ENCODE data around the gene RASGRP3. TPM values are rescaled to one million over a fixed set of nuclear protein-coding genes. Genes with fewer than 3 reads are reported as not detected.

RASGRP3 gene
- total RNA-seq, 1 experiment from 2014 or later = 0.59 TPM

DNA sequence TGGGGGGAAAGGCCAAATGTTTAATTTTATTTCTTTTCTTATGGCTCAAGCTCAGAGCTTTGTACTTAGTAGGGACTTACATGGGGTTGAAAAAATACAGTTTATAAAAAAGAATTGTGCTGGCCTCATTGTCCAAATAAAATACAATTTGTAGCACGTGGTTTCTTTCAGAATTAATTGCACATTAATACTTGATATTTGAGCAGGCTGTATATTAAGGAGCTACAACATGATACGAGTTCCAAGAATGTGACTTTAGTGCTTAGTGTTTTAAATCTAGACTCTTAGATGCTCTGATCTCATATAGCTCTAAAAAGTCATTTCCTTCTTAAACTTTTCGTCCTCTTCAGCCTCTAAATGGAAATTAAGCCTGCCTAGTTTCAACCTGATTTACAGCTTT is 46.4 kb upstream of the RASGRP3 start:
- H3K27ac ChIP-seq (ENCODE audit: low read depth, low read length) = no peak overlapping the region
- no peak overlapping the region for H2AFZ ChIP-seq (ENCODE audit: low read depth, low read length, poor library complexity, severe bottlenecking)
- H3K9ac ChIP-seq (ENCODE audit: low read length) = no peak overlapping the region
- no peak for TF ChIP-seq EZH2 (IDR thresholded peaks at IDR 0.05)
- no peak overlapping the region for H3K4me2 ChIP-seq (ENCODE audit: low read length)
- H3K4me3 ChIP-seq (replicated peaks in 1 of 2; ENCODE audit: low read depth in 1 of 2, low read length in 2 of 2) = no peak overlapping the region
- RAD21 ChIA-PET (ENCODE audit: low non-redundant PET in 1 of 2, low total read pairs in 2 of 2, uncharacterized antibody in 2 of 2, unreplicated experiment in 2 of 2) = no interaction called here
- H3K27me3 ChIP-seq (ENCODE audit: insufficient read depth, low read length) = no peaks in the 10 kb centered on the region
- H3K79me2 ChIP-seq (ENCODE audit: insufficient read depth, low read length) = no peaks in the 10 kb centered on the region
- POLR2A ChIA-PET = no interaction called here
- H3K4me1 ChIP-seq (ENCODE audit: control insufficient read depth in 1 of 2, insufficient read depth in 2 of 2, low read length in 2 of 2) = peaks cover 0 to 21% of the 10 kb centered on the region in 2 experiments; a peak in 1 of 4 replicates
- no peaks in the 10 kb centered on the region for H3K9me2 ChIP-seq (ENCODE audit: insufficient read depth)
- no TSS peak for BruUV-seq (replicated peaks)
- intact Hi-C loops (cut with micrococcal nuclease) = no loop called here
- no peaks in the 10 kb centered on the region for H3K36me3 ChIP-seq (ENCODE audit: control insufficient read depth in 1 of 2, insufficient read depth in 2 of 2, low read length in 2 of 2)
- CTCF ChIA-PET = no interaction called here
- DNase-seq (ENCODE audit: low read depth, low spot score) (no peak), ATAC-seq (no peak)
- no peaks in the 10 kb centered on the region for H3K9me3 ChIP-seq (ENCODE audit: control insufficient read depth in 1 of 2, insufficient read depth in 1 of 2, low read depth in 1 of 2, low read length in 2 of 2)
- H4K20me1 ChIP-seq (ENCODE audit: insufficient read depth) = no peaks in the 10 kb centered on the region

DNA sequence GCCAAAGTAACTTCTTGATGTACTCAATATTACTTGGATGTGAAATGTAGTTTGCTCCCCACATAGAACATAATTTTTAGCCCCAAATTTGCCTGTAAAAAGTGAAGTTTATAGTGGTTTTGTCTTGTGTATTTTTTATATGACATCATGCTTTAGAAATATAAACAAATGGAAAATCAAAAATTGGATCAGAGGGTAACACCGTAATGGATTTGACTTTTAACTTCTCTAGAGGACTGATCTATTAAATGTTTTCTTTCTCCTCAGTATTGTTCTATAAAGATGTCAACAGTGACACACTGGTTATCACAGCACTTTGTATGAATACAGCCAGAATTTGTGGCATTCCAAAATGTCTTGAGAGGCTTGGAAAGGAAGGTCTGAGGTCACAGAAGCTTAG is 45.6 kb upstream of the RASGRP3 start:
- Histone ChIP-seq H3K4me2 (ENCODE audit: low read length) (no peak overlapping the region), H3K9ac (ENCODE audit: low read length) (no peak overlapping the region), H3K4me3 (replicated peaks in 1 of 2; ENCODE audit: low read depth in 1 of 2, low read length in 2 of 2) (no peak overlapping the region), H3K4me1 (ENCODE audit: control insufficient read depth in 1 of 2, insufficient read depth in 2 of 2, low read length in 2 of 2) (peaks cover 0 to 14% of the 10 kb centered on the region in 2 experiments; a peak in 1 of 4 replicates), H3K27me3 (ENCODE audit: insufficient read depth, low read length) (no peaks in the 10 kb centered on the region), H3K27ac (ENCODE audit: low read depth, low read length) (no peak overlapping the region), H3K36me3 (ENCODE audit: control insufficient read depth in 1 of 2, insufficient read depth in 2 of 2, low read length in 2 of 2) (no peaks in the 10 kb centered on the region), H4K20me1 (ENCODE audit: insufficient read depth) (no peaks in the 10 kb centered on the region), H3K79me2 (ENCODE audit: insufficient read depth, low read length) (no peaks in the 10 kb centered on the region), H3K9me2 (ENCODE audit: insufficient read depth) (no peaks in the 10 kb centered on the region), H3K9me3 (ENCODE audit: control insufficient read depth in 1 of 2, insufficient read depth in 1 of 2, low read depth in 1 of 2, low read length in 2 of 2) (no peaks in the 10 kb centered on the region), H2AFZ (ENCODE audit: low read depth, low read length, poor library complexity, severe bottlenecking) (no peak overlapping the region)
- ATAC-seq (no peak), DNase-seq (ENCODE audit: low read depth, low spot score) (no peak)
- CTCF ChIA-PET = interaction anchor here (2.3 to 2.6 kb wide), 2 partner anchors 11 to 35 kb away, joined by 4 to 8 read pairs; no protein-coding TSS in a partner anchor
- POLR2A ChIA-PET = no interaction called here
- intact Hi-C loops (cut with micrococcal nuclease) = no loop called here
- RAD21 ChIA-PET (ENCODE audit: low non-redundant PET in 1 of 2, low total read pairs in 2 of 2, uncharacterized antibody in 2 of 2, unreplicated experiment in 2 of 2) = interaction anchor here in 1 of 2 experiments (0.5 kb wide), 1 partner anchor 35 kb away, joined by 4 read pairs; no protein-coding TSS in a partner anchor
- no TSS peak for BruUV-seq (replicated peaks)
- TF ChIP-seq YY1 (IDR thresholded peaks at IDR 0.05; ENCODE audit: extremely low read depth, insufficient replicate concordance, low read depth, low read length) = no peak
- TF ChIP-seq EZH2 (IDR thresholded peaks at IDR 0.05) = no peak
- TF ChIP-seq ELF1 (IDR thresholded peaks at IDR 0.05; ENCODE audit: borderline replicate concordance, low read depth) = no peak
- TF ChIP-seq RAD21 (IDR thresholded peaks at IDR 0.05; ENCODE audit: low read depth) = no peak
- TF ChIP-seq SIN3A (IDR thresholded peaks at IDR 0.05; ENCODE audit: low read depth) = no peak
- TF ChIP-seq EZH2phosphoT487 (IDR thresholded peaks at IDR 0.05; ENCODE audit: borderline replicate concordance) = no peak
- no peak for TF ChIP-seq EGR1 (IDR thresholded peaks at IDR 0.05; ENCODE audit: low read depth)
- no peak for TF ChIP-seq CBX3 (IDR thresholded peaks at IDR 0.05; ENCODE audit: low read depth)
- TF ChIP-seq, protein P1, sequence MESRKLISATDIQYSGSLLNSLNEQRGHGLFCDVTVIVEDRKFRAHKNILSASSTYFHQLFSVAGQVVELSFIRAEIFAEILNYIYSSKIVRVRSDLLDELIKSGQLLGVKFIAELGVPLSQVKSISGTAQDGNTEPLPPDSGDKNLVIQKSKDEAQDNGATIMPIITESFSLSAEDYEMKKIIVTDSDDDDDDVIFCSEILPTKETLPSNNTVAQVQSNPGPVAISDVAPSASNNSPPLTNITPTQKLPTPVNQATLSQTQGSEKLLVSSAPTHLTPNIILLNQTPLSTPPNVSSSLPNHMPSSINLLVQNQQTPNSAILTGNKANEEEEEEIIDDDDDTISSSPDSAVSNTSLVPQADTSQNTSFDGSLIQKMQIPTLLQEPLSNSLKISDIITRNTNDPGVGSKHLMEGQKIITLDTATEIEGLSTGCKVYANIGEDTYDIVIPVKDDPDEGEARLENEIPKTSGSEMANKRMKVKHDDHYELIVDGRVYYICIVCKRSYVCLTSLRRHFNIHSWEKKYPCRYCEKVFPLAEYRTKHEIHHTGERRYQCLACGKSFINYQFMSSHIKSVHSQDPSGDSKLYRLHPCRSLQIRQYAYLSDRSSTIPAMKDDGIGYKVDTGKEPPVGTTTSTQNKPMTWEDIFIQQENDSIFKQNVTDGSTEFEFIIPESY (IDR thresholded peaks at IDR 0.05; ENCODE audit: extremely low read depth, insufficient replicate concordance, low read length) = no peak
- no peak for TF ChIP-seq FOSL1 (IDR thresholded peaks at IDR 0.05; ENCODE audit: low read depth)
- TF ChIP-seq POLR2AphosphoS5 (IDR thresholded peaks at IDR 0.05; ENCODE audit: low read depth, low read length) = no peak
- TF ChIP-seq, protein P2, sequence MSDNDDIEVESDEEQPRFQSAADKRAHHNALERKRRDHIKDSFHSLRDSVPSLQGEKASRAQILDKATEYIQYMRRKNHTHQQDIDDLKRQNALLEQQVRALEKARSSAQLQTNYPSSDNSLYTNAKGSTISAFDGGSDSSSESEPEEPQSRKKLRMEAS (IDR thresholded peaks at IDR 0.05) = no peak
- no peak for TF ChIP-seq SP1 (IDR thresholded peaks at IDR 0.05; ENCODE audit: low read depth)
- no peak for TF ChIP-seq SRF (IDR thresholded peaks at IDR 0.05; ENCODE audit: low read depth)
- TF ChIP-seq, protein P3, sequence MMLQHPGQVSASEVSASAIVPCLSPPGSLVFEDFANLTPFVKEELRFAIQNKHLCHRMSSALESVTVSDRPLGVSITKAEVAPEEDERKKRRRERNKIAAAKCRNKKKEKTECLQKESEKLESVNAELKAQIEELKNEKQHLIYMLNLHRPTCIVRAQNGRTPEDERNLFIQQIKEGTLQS (IDR thresholded peaks at IDR 0.05) = no peak
- no peak for TF ChIP-seq JUND (IDR thresholded peaks at IDR 0.05)
- TF ChIP-seq, protein P4, sequence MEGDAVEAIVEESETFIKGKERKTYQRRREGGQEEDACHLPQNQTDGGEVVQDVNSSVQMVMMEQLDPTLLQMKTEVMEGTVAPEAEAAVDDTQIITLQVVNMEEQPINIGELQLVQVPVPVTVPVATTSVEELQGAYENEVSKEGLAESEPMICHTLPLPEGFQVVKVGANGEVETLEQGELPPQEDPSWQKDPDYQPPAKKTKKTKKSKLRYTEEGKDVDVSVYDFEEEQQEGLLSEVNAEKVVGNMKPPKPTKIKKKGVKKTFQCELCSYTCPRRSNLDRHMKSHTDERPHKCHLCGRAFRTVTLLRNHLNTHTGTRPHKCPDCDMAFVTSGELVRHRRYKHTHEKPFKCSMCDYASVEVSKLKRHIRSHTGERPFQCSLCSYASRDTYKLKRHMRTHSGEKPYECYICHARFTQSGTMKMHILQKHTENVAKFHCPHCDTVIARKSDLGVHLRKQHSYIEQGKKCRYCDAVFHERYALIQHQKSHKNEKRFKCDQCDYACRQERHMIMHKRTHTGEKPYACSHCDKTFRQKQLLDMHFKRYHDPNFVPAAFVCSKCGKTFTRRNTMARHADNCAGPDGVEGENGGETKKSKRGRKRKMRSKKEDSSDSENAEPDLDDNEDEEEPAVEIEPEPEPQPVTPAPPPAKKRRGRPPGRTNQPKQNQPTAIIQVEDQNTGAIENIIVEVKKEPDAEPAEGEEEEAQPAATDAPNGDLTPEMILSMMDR (IDR thresholded peaks at IDR 0.05 in 2 of 3, conservative IDR thresholded peaks at IDR 0.05 in 1 of 3; ENCODE audit: borderline replicate concordance in 1 of 3, insufficient read depth in 1 of 3, low read depth in 2 of 3, low read length in 2 of 3) = no peak
- TF ChIP-seq TCF7L2 (IDR thresholded peaks at IDR 0.05; ENCODE audit: borderline replicate concordance, extremely low read depth, insufficient read depth, insufficient read length) = no peak

All from HCT116 (cell line).